HCT116 (cell line): ENCODE results near the gene FRMD3. TPM values are rescaled to one million over a fixed set of nuclear protein-coding genes. Genes with fewer than 3 reads are reported as not detected.

ENCODE experiments used
- ATAC-seq: fragments of 200-7000 bp; cut with Tn5 transposase; 2 replicates; pipeline ENCODE4 v1.9.1; 2020; ENCODE audit warnings: mild to moderate bottlenecking, moderate library complexity
- BruUV-seq: library from RNA; stranded (reverse); fragments of 400-500 nt; replicated peaks from 2 replicates; lab custom pipeline; 2021; lab: Mats Ljungman, UMichigan
- CTCF ChIA-PET: fragments of 300-600 bp; sonication (Branson Sonifier 250); formaldehyde crosslinking; loops from one replicate; lab custom pipeline; 2021; ENCODE audit warnings: antibody characterized with exemption; lab: Charles Lee
- POLR2A ChIA-PET: fragments of 300-600, 350-600 bp; sonication (Branson Sonifier 250); formaldehyde crosslinking; loops from one replicate; lab custom pipeline; 2021; ENCODE audit warnings: antibody characterized with exemption; lab: Charles Lee
- RAD21 ChIA-PET, 2 experiments: fragments of 300-600 bp; sonication (Branson Sonifier 250); formaldehyde crosslinking; loops; one replicate each; lab custom pipeline; 2023; ENCODE audit warnings: low total read pairs in 2 of 2; ENCODE audit not compliant: uncharacterized antibody in 2 of 2, unreplicated experiment in 2 of 2, low non-redundant PET in 1 of 2; lab: Charles Lee
- DNase-seq: peaks from one replicate; pipeline ENCODE4 v3.0.0-alpha.2; 2010; ENCODE audit warnings: low read depth, low spot score
- H2AFZ ChIP-seq: fragments of 200-600 bp; shearing (Covaris generic), sonication (generic); 2 replicates; pipeline ENCODE4 v1.6.1; 2017; ENCODE audit warnings: low read depth, mixed run types, mixed read lengths, antibody characterized with exemption, low read length; ENCODE audit not compliant: poor library complexity, severe bottlenecking
- H3K27ac ChIP-seq: 2 replicates; pipeline ENCODE4 v1.5.1; 2012; ENCODE audit warnings: low read depth, low read length
- H3K27me3 ChIP-seq: fragments of 200-600 bp; sonication (generic); 2 replicates; pipeline ENCODE4 v1.6.1; 2016; ENCODE audit warnings: mixed run types, low read length, mixed read lengths; ENCODE audit not compliant: insufficient read depth
- H3K36me3 ChIP-seq, 2 experiments: fragments of 200-500 bp in 1 of 2; fragments of 200-600 bp in 1 of 2; sonication (Bioruptor generic) in 1 of 2; sonication (generic) in 1 of 2; 2 replicates each; pipeline versions ENCODE4 v1.5.1 to v1.6.1; 2014 to 2016; ENCODE audit warnings: low read length in 2 of 2, inconsistent platforms in 1 of 2, mixed read lengths in 1 of 2, mixed run types in 1 of 2; ENCODE audit not compliant: insufficient read depth in 2 of 2, control insufficient read depth in 1 of 2
- H3K4me1 ChIP-seq, 2 experiments: fragments of 200-600 bp in 1 of 2; sonication (generic) in 1 of 2; 2 replicates each; pipeline versions ENCODE4 v1.5.1 to v1.6.1; 2012 to 2017; ENCODE audit warnings: low read length in 2 of 2, inconsistent platforms in 1 of 2, mild to moderate bottlenecking in 1 of 2, mixed read lengths in 1 of 2, mixed run types in 1 of 2, moderate library complexity in 1 of 2; ENCODE audit not compliant: insufficient read depth in 2 of 2, control insufficient read depth in 1 of 2
- H3K4me2 ChIP-seq: fragments of 200-600 bp; sonication (generic); 2 replicates; pipeline ENCODE4 v1.6.1; 2017; ENCODE audit warnings: mixed run types, low read length, mixed read lengths
- H3K4me3 ChIP-seq, 2 experiments: fragments of 200-600 bp in 1 of 2; sonication (generic) in 1 of 2; replicated peaks in 1 of 2; 2 replicates each; pipeline ENCODE4 v1.5.1; 2011 to 2016; ENCODE audit warnings: low read length in 2 of 2, control low read depth in 1 of 2, low read depth in 1 of 2, mild to moderate bottlenecking in 1 of 2, mixed read lengths in 1 of 2, mixed run types in 1 of 2
- H3K79me2 ChIP-seq: fragments of 200-600 bp; sonication (generic); 2 replicates; pipeline ENCODE4 v1.6.1; 2017; ENCODE audit warnings: mild to moderate bottlenecking, mixed run types, low read length, moderate library complexity, mixed read lengths; ENCODE audit not compliant: insufficient read depth
- H3K9ac ChIP-seq: fragments of 200-600 bp; sonication (generic); 2 replicates; pipeline ENCODE4 v1.6.1; 2016; ENCODE audit warnings: low read length, mixed read lengths
- H3K9me2 ChIP-seq: fragments of 200-600 bp; sonication (generic), shearing (Covaris generic); 2 replicates; pipeline ENCODE4 v1.6.1; 2017; ENCODE audit warnings: mixed run types, mild to moderate bottlenecking, moderate library complexity; ENCODE audit not compliant: insufficient read depth
- H3K9me3 ChIP-seq, 2 experiments: fragments of 200-500 bp in 1 of 2; fragments of 200-600 bp in 1 of 2; sonication (Bioruptor generic) in 1 of 2; sonication (generic) in 1 of 2; 2 replicates each; pipeline ENCODE4 v1.6.1; 2014 to 2017; ENCODE audit warnings: low read length in 2 of 2, mixed read lengths in 2 of 2, inconsistent platforms in 1 of 2, low read depth in 1 of 2, mild to moderate bottlenecking in 1 of 2, mixed run types in 1 of 2, moderate library complexity in 1 of 2; ENCODE audit not compliant: control insufficient read depth in 1 of 2, insufficient read depth in 1 of 2
- H4K20me1 ChIP-seq: fragments of 200-600 bp; sonication (generic), shearing (Covaris generic); 2 replicates; pipeline ENCODE4 v1.6.1; 2017; ENCODE audit warnings: mixed run types, mild to moderate bottlenecking, moderate library complexity; ENCODE audit not compliant: insufficient read depth
- CEBPB ChIP-seq: IDR thresholded peaks from 2 replicates; pipeline ENCODE4 v1.6.1; 2012; ENCODE audit warnings: low read depth
- EGR1 ChIP-seq: IDR thresholded peaks from 2 replicates; pipeline ENCODE4 v1.6.1; 2012; ENCODE audit warnings: low read depth
- ELF1 ChIP-seq: IDR thresholded peaks from 2 replicates; pipeline ENCODE4 v1.6.1; 2012; ENCODE audit warnings: low read depth, borderline replicate concordance
- EZH2phosphoT487 ChIP-seq: fragments of 200-600 bp; IDR thresholded peaks from 2 replicates; pipeline ENCODE4 v1.6.1; 2018; ENCODE audit warnings: antibody characterized with exemption, borderline replicate concordance
- POLR2AphosphoS5 ChIP-seq: IDR thresholded peaks from 2 replicates; pipeline ENCODE4 v1.6.1; 2011; ENCODE audit warnings: mild to moderate bottlenecking, low read depth, low read length, moderate library complexity
- RAD21 ChIP-seq: IDR thresholded peaks from 2 replicates; pipeline ENCODE4 v1.6.1; 2012; ENCODE audit warnings: low read depth, mild to moderate bottlenecking
- ZFX ChIP-seq: fragments of 450-650 bp; IDR thresholded peaks from 2 replicates; pipeline ENCODE4 v1.6.1; 2017
- intact Hi-C: fragments of 100-400 bp; cut with micrococcal nuclease; formaldehyde crosslinking; loops from 2 replicates; pipeline ENCODE4 v1.10.0; 2022
- total RNA-seq: library from RNA; stranded (reverse); gene quantifications from one replicate; pipeline ENCODE4 v1.2.1, GENCODE V29; 2021; ENCODE audit not compliant: unreplicated experiment
- TF ChIP-seq, protein P1 (sequence below): IDR thresholded peaks from 2 replicates; pipeline ENCODE4 v1.6.1; 2011; ENCODE audit warnings: mild to moderate bottlenecking, low read length, moderate library complexity; ENCODE audit not compliant: insufficient replicate concordance; ENCODE audit errors: extremely low read depth
- TF ChIP-seq, protein P2 (sequence below), 3 experiments: fragments of 200-600 bp in 1 of 3; sonication (generic) in 1 of 3; IDR thresholded peaks in 2 of 3; conservative IDR thresholded peaks in 1 of 3; 2 replicates each; pipeline ENCODE4 v1.5.1; 2012 to 2017; ENCODE audit warnings: low read depth in 2 of 3, low read length in 2 of 3, antibody characterized with exemption in 1 of 3, borderline replicate concordance in 1 of 3, control low read depth in 1 of 3, mild to moderate bottlenecking in 1 of 3, mixed read lengths in 1 of 3, mixed run types in 1 of 3, moderate library complexity in 1 of 3; ENCODE audit not compliant: insufficient read depth in 1 of 3

Gene FRMD3
- total RNA-seq, 1 experiment from 2014 or later = 0.89 TPM

DNA sequence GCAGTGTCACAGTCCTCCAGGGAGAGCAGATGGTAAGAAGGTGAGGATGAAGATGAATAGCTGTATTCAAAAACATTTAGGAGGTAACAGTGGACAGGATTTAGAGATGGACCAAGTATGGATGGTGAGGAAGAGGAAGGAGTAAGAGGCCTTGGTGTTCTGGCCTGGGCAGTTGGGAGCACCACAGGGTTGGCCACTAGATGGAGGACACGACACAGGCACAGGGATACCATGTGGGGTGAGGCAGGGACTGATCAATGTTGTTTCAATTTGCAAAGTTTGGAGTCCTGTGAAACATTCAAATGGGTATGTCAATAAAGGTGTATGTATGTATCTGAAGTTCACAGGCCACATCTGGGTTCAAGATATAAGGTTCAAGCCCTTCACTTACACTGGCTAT, 334.2 kb downstream of the FRMD3 start:
- no peaks in the 10 kb centered on the region for H3K4me1 ChIP-seq
- H3K9ac ChIP-seq = no peak overlapping the region
- DNase-seq (no peak), ATAC-seq (peak; percentile 62)
- ChIA-PET POLR2A (no interaction called here), RAD21 (no interaction called here)
- intact Hi-C loops = no loop called here
- no peaks in the 10 kb centered on the region for H3K9me3 ChIP-seq
- no peaks in the 10 kb centered on the region for H3K79me2 ChIP-seq
- no peak for TF ChIP-seq EZH2phosphoT487
- TF ChIP-seq ZFX = no peak
- TF ChIP-seq POLR2AphosphoS5 = no peak
- no peak for TF ChIP-seq CEBPB
- TF ChIP-seq, protein P1, sequence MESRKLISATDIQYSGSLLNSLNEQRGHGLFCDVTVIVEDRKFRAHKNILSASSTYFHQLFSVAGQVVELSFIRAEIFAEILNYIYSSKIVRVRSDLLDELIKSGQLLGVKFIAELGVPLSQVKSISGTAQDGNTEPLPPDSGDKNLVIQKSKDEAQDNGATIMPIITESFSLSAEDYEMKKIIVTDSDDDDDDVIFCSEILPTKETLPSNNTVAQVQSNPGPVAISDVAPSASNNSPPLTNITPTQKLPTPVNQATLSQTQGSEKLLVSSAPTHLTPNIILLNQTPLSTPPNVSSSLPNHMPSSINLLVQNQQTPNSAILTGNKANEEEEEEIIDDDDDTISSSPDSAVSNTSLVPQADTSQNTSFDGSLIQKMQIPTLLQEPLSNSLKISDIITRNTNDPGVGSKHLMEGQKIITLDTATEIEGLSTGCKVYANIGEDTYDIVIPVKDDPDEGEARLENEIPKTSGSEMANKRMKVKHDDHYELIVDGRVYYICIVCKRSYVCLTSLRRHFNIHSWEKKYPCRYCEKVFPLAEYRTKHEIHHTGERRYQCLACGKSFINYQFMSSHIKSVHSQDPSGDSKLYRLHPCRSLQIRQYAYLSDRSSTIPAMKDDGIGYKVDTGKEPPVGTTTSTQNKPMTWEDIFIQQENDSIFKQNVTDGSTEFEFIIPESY = no peak
- TF ChIP-seq RAD21 = peak; percentile 42; the same call in 1 of the 2 replicates
- TF ChIP-seq, protein P2, sequence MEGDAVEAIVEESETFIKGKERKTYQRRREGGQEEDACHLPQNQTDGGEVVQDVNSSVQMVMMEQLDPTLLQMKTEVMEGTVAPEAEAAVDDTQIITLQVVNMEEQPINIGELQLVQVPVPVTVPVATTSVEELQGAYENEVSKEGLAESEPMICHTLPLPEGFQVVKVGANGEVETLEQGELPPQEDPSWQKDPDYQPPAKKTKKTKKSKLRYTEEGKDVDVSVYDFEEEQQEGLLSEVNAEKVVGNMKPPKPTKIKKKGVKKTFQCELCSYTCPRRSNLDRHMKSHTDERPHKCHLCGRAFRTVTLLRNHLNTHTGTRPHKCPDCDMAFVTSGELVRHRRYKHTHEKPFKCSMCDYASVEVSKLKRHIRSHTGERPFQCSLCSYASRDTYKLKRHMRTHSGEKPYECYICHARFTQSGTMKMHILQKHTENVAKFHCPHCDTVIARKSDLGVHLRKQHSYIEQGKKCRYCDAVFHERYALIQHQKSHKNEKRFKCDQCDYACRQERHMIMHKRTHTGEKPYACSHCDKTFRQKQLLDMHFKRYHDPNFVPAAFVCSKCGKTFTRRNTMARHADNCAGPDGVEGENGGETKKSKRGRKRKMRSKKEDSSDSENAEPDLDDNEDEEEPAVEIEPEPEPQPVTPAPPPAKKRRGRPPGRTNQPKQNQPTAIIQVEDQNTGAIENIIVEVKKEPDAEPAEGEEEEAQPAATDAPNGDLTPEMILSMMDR (IDR thresholded peaks at IDR 0.05 in 2 of 3, conservative IDR thresholded peaks at IDR 0.05 in 1 of 3; ENCODE audit: borderline replicate concordance in 1 of 3, insufficient read depth in 1 of 3, low read depth in 2 of 3, low read length in 2 of 3) = peak in 2 of 3 experiments; percentile 22 to 23; a peak in 3 of 6 replicates
- no peak for TF ChIP-seq ELF1
- TF ChIP-seq EGR1 = no peak
- TF ChIP-seq, all 23 proteins: peak for 2
- Histone ChIP-seq H3K4me3 (no peak overlapping the region), H3K9me2 (no peaks in the 10 kb centered on the region), H4K20me1 (no peaks in the 10 kb centered on the region), H3K27ac (no peak overlapping the region), H3K36me3 (no peaks in the 10 kb centered on the region), H2AFZ (no peak overlapping the region), H3K27me3 (no peaks in the 10 kb centered on the region), H3K4me2 (no peak overlapping the region)
- CTCF ChIA-PET = no interaction called here
- no TSS peak for BruUV-seq
